GM23248 (cell line): ENCODE results near the gene RAB6B. TPM values are rescaled to one million over a fixed set of nuclear protein-coding genes. Genes with fewer than 3 reads are reported as not detected.

Source experiments
- DNase-seq: peaks from one replicate; pipeline ENCODE4 v3.0.0-alpha.2; 2015
- H2AFZ ChIP-seq: fragments of 200-600 bp; sonication (generic); 2 replicates; pipeline ENCODE4 v1.6.1; 2016; ENCODE audit warnings: antibody characterized with exemption
- H3F3A ChIP-seq: fragments of 200-600 bp; sonication (generic); 2 replicates; pipeline ENCODE4 v1.6.1; 2016; ENCODE audit warnings: mild to moderate bottlenecking, antibody characterized with exemption, mixed run types; ENCODE audit not compliant: insufficient read depth
- H3K27ac ChIP-seq: fragments of 200-600 bp; sonication (generic); 2 replicates; pipeline ENCODE4 v1.5.1; 2016; ENCODE audit warnings: mild to moderate bottlenecking
- H3K27me3 ChIP-seq: fragments of 200-600 bp; sonication (generic); replicated peaks from 2 replicates; pipeline ENCODE4 v1.6.1; 2016; ENCODE audit warnings: mild to moderate bottlenecking; ENCODE audit not compliant: insufficient read depth
- H3K36me3 ChIP-seq: fragments of 200-600 bp; sonication (generic); 2 replicates; pipeline ENCODE4 v1.6.1; 2016; ENCODE audit warnings: low read depth, mild to moderate bottlenecking
- H3K4me1 ChIP-seq: fragments of 200-600 bp; sonication (generic); 2 replicates; pipeline ENCODE4 v1.6.1; 2016; ENCODE audit warnings: mild to moderate bottlenecking; ENCODE audit not compliant: insufficient read depth
- H3K4me2 ChIP-seq: fragments of 200-600 bp; sonication (generic); one replicate; pipeline ENCODE4 v1.6.1; 2016; ENCODE audit warnings: mild to moderate bottlenecking; ENCODE audit not compliant: unreplicated experiment
- H3K4me3 ChIP-seq: fragments of 200-600 bp; sonication (generic); 2 replicates; pipeline ENCODE4 v1.5.1; 2016; ENCODE audit warnings: mild to moderate bottlenecking
- H3K79me2 ChIP-seq: fragments of 200-600 bp; sonication (generic); 2 replicates; pipeline ENCODE4 v1.6.1; 2016; ENCODE audit warnings: mild to moderate bottlenecking; ENCODE audit not compliant: insufficient read depth
- H3K9ac ChIP-seq: fragments of 200-600 bp; sonication (generic); 2 replicates; pipeline ENCODE4 v1.6.1; 2016; ENCODE audit warnings: mild to moderate bottlenecking
- H3K9me2 ChIP-seq: fragments of 200-600 bp; sonication (generic); 2 replicates; pipeline ENCODE4 v1.6.1; 2016; ENCODE audit warnings: mixed run types, mild to moderate bottlenecking, moderate library complexity; ENCODE audit not compliant: insufficient read depth
- H3K9me3 ChIP-seq: fragments of 200-600 bp; sonication (generic); one replicate; pipeline ENCODE4 v1.6.1; 2017; ENCODE audit warnings: low read depth
- H4K20me1 ChIP-seq: fragments of 200-600 bp; sonication (generic); 2 replicates; pipeline ENCODE4 v1.6.0; 2016; ENCODE audit not compliant: insufficient read depth
- EZH2 ChIP-seq: fragments of 200-600 bp; sonication (generic); IDR thresholded peaks from 2 replicates; pipeline ENCODE4 v1.6.1; 2018; ENCODE audit warnings: antibody characterized with exemption, mild to moderate bottlenecking; ENCODE audit not compliant: insufficient read depth, poor library complexity, severe bottlenecking
- EZH2phosphoT487 ChIP-seq: fragments of 200-600 bp; sonication (generic); IDR thresholded peaks from 2 replicates; pipeline ENCODE4 v1.6.1; 2018; ENCODE audit warnings: antibody characterized with exemption, moderate library complexity, mild to moderate bottlenecking, low read depth; ENCODE audit not compliant: insufficient read depth
- WGBS, 2 experiments: methylation state at CpG; one replicate each; pipeline ENCODE4 v1.1.6; 2015 to 2017; ENCODE audit warnings: low lambda C conversion rate in 2 of 2, low coverage in 1 of 2; ENCODE audit errors: missing lambda C conversion rate in 2 of 2; 5-methylcytosine and 5-hydroxymethylcytosine counted together
- in situ Hi-C: fragments of 300-500 bp; cut with MboI; formaldehyde crosslinking; loops from 2 replicates; pipeline ENCODE4 v1.15.0; 2020
- polyA plus RNA-seq: library from polyadenylated mRNA; unstranded; fragments of >200 nt; fragmentation: Nextera tagmentation; extraction: Ambion mirVana; gene quantifications from 2 replicates; pipeline ENCODE4 v1.2.1, GENCODE V29; 2016
- total RNA-seq: library from RNA; depleted of rRNA; stranded (reverse); fragments of >200 nt; shearing (Covaris generic); gene quantifications from 2 replicates; pipeline ENCODE4 v1.2.3, GENCODE V29; 2014

Gene RAB6B
- total and polyA plus RNA-seq, 2 experiments from 2014 or later = 0.59 to 0.76 TPM

GRCh38 chr3:133887803-133888703 lies 7.6 kb downstream of the RAB6B start:
- no peak for TF ChIP-seq EZH2phosphoT487
- Histone ChIP-seq H3K79me2 (no peaks in the 10 kb centered on the region), H3K9me2 (no peaks in the 10 kb centered on the region), H3K4me2 (no peak overlapping the region), H3K27me3 (no peaks in the 10 kb centered on the region), H3K27ac (no peak overlapping the region), H2AFZ (no peak overlapping the region), H3K36me3 (no peaks in the 10 kb centered on the region), H4K20me1 (no peaks in the 10 kb centered on the region), H3K4me1 (no peaks in the 10 kb centered on the region), H3F3A (no peaks in the 10 kb centered on the region), H3K9me3 (no peaks in the 10 kb centered on the region), H3K9ac (no peak overlapping the region), H3K4me3 (no peak overlapping the region)
- 56 to 58% methylated on average over 8 of the region's 8 CpGs for WGBS, 2 experiments
- in situ Hi-C loops = no loop called here
- peak; percentile 44 for DNase-seq

- DNase-seq = no peak
- Histone ChIP-seq H3K36me3 (no peaks in the 10 kb centered on the region), H3K4me3 (no peak overlapping the region), H3K4me1 (no peaks in the 10 kb centered on the region), H3K9me3 (no peaks in the 10 kb centered on the region), H4K20me1 (no peaks in the 10 kb centered on the region), H3K27me3 (no peaks in the 10 kb centered on the region), H3K79me2 (no peaks in the 10 kb centered on the region), H3F3A (no peaks in the 10 kb centered on the region), H3K9me2 (no peaks in the 10 kb centered on the region), H2AFZ (no peak overlapping the region), H3K9ac (no peak overlapping the region), H3K27ac (no peak overlapping the region), H3K4me2 (no peak overlapping the region)
- in situ Hi-C loops = no loop called here
- TF ChIP-seq EZH2phosphoT487 = no peak
- no peak for TF ChIP-seq EZH2
- WGBS, 2 experiments = 49 to 66% methylated on average over 4 of the region's 4 CpGs
Observed at GRCh38 chr3:133887074-133887802, 8.4 kb downstream of the RAB6B start.

DNA sequence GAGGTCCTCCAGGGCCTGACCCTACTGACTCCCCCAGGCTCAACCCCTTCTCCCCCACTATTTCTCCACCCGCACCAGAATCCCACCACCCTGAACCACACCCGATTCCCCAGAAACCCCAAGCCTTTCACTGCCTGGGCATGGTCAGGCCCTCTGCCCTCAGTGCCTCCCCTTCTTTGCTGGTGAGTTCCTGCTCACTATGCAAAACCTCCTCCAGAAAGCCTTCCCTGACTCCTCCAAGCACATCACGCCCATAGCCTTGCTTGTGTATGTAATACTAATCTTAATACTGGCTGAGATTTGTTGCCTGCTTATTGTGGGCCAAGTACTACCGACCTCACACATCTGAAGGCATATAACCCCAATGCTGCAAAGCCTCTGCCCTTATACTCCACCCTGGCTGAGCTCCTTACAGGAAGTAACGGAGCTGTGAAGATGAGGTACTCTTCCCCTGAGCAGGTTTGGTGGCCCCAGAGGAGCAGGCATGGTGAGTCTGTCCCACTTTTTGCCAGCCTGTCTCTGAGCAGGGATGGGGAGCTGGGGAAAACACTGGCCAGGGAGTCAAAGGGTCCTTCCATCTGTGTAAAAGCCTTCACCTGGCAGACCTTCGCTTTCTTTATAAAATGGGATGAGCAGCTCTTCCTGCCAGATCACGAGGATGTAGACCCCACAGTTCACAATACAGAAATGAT lies 9.5 kb downstream of the RAB6B start:
- Histone ChIP-seq H4K20me1 (no peaks in the 10 kb centered on the region), H3K36me3 (no peaks in the 10 kb centered on the region), H3K79me2 (no peaks in the 10 kb centered on the region), H3K4me2 (no peak overlapping the region), H2AFZ (no peak overlapping the region), H3K27me3 (no peaks in the 10 kb centered on the region), H3K27ac (no peak overlapping the region), H3K4me3 (no peak overlapping the region), H3K9ac (no peak overlapping the region), H3F3A (no peaks in the 10 kb centered on the region), H3K4me1 (no peaks in the 10 kb centered on the region), H3K9me3 (no peaks in the 10 kb centered on the region), H3K9me2 (no peaks in the 10 kb centered on the region)
- no peak for TF ChIP-seq EZH2
- no peak for TF ChIP-seq EZH2phosphoT487
- no peak for DNase-seq
- WGBS, 2 experiments = 71% methylated on average over 7 of the region's 7 CpGs
- in situ Hi-C loops = no loop called here

DNA sequence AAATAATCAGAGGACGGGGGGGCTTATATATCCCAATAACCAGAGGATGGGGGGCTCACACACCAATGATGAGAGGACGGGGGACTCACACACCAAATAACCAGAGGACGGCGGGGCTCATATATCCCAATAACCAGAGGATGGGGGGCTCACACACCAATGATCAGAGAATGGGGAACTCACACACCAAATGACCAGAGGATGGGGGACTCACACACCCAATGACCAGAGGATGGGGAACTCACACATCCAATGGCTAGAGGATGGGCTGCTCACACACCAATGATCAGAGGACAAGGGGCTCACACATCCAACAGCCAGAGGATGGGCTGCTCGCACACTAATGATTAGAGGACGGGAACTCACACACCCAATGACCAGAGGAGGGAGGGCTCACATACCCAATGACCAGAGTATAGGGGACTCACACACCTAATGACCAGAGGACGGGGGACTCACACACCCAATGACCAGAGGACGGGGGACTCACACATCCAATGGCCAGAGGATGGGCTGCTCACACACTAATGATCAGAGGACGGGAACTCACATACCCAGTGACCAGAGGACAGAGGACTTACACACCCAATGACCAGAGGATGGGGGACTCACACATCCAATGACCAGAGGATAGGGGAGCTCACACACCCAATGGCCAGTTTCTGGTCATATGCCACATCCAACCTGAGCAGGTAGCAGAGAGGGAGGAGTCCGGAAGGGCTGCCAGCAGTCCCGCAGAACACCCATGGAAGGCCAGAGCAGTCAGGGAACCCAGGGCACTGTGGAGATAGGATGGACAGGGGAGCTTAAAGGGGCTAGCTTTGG lies 10.6 kb downstream of the RAB6B start:
- H3K9ac ChIP-seq = no peak overlapping the region
- no peaks in the 10 kb centered on the region for H3F3A ChIP-seq
- no peak for DNase-seq
- no peaks in the 10 kb centered on the region for H3K9me3 ChIP-seq
- H4K20me1 ChIP-seq = no peaks in the 10 kb centered on the region
- no peak overlapping the region for H3K27ac ChIP-seq
- H3K4me3 ChIP-seq = no peak overlapping the region
- H3K9me2 ChIP-seq = no peaks in the 10 kb centered on the region
- H3K4me1 ChIP-seq = no peaks in the 10 kb centered on the region
- WGBS, 2 experiments = 75 to 82% methylated on average over 10 to 11 of the region's 11 CpGs
- TF ChIP-seq EZH2phosphoT487 (no peak), EZH2 (no peak)
- no peaks in the 10 kb centered on the region for H3K36me3 ChIP-seq
- no peak overlapping the region for H3K4me2 ChIP-seq
- no peaks in the 10 kb centered on the region for H3K27me3 ChIP-seq
- no peak overlapping the region for H2AFZ ChIP-seq
- H3K79me2 ChIP-seq = no peaks in the 10 kb centered on the region
- in situ Hi-C loops = no loop called here
